SK-N-SH treated with all-trans-retinoic acid at 6 μM for 48 hours (cell line): ENCODE data around the gene JOSD2.

Source experiments
- ATAC-seq: fragments of 200-7000 bp; cut with Tn5 transposase; 3 replicates; pipeline ENCODE4 v1.9.1; 2020; ENCODE audit warnings: mild to moderate bottlenecking, moderate library complexity
- CREB5 ChIP-seq: fragments of 250-450 bp; sonication (Bioruptor Pico); IDR thresholded peaks from 2 replicates; pipeline ENCODE4 v1.5.1; 2020; ENCODE audit warnings: low read depth, mild to moderate bottlenecking, moderate library complexity
- CSDC2 ChIP-seq: fragments of 250-450 bp; sonication (Bioruptor Pico); IDR thresholded peaks from 2 replicates; pipeline ENCODE4 v1.5.0; 2020; ENCODE audit warnings: mild to moderate bottlenecking, moderate library complexity
- ESRRG ChIP-seq: fragments of 250-450 bp; sonication (Bioruptor Pico); IDR thresholded peaks from 2 replicates; pipeline ENCODE4 v1.6.1; 2021; ENCODE audit warnings: mild to moderate bottlenecking
- GLIS3 ChIP-seq: fragments of 250-450 bp; sonication (Bioruptor Pico); IDR thresholded peaks from 2 replicates; pipeline ENCODE4 v1.5.0; 2020; ENCODE audit warnings: mild to moderate bottlenecking, moderate library complexity
- ISL1 ChIP-seq: fragments of 250-450 bp; sonication (Bioruptor Pico); IDR thresholded peaks from 2 replicates; pipeline ENCODE4 v2.1.2; 2022; ENCODE audit warnings: mild to moderate bottlenecking, moderate library complexity
- OSR1 ChIP-seq: fragments of 250-450 bp; sonication (Bioruptor Pico); IDR thresholded peaks from 2 replicates; pipeline ENCODE4 v1.8.0; 2022; ENCODE audit warnings: moderate library complexity, mild to moderate bottlenecking, inconsistent platforms
- PATZ1 ChIP-seq: fragments of 250-450 bp; sonication (Bioruptor Pico); IDR thresholded peaks from 2 replicates; pipeline ENCODE4 v1.8.0; 2020; ENCODE audit warnings: mild to moderate bottlenecking, moderate library complexity, borderline replicate concordance
- POU6F1 ChIP-seq: fragments of 250-450 bp; sonication (Bioruptor Pico); IDR thresholded peaks from 2 replicates; pipeline ENCODE4 v1.8.0; 2021; ENCODE audit warnings: low read depth, mild to moderate bottlenecking, moderate library complexity, borderline replicate concordance
- PPARA ChIP-seq: fragments of 250-450 bp; sonication (Bioruptor Pico); IDR thresholded peaks from 2 replicates; pipeline ENCODE4 v1.5.0; 2020; ENCODE audit warnings: mild to moderate bottlenecking, borderline replicate concordance
- RARB ChIP-seq: fragments of 250-450 bp; sonication (Bioruptor Pico); IDR thresholded peaks from 2 replicates; pipeline ENCODE4 v1.8.0; 2021; ENCODE audit warnings: mild to moderate bottlenecking, moderate library complexity
- SNAI2 ChIP-seq: fragments of 250-450 bp; sonication (Bioruptor Pico); IDR thresholded peaks from 2 replicates; pipeline ENCODE4 v1.5.0; 2020; ENCODE audit warnings: mild to moderate bottlenecking, moderate library complexity
- TCF4 ChIP-seq: fragments of 250-450 bp; sonication (Bioruptor Pico); IDR thresholded peaks from 2 replicates; pipeline ENCODE4 v1.8.0; 2021; ENCODE audit warnings: mild to moderate bottlenecking, moderate library complexity, borderline replicate concordance
- TOX ChIP-seq: fragments of 250-450 bp; sonication (Bioruptor Pico); IDR thresholded peaks from 2 replicates; pipeline ENCODE4 v1.8.0; 2021; ENCODE audit warnings: mild to moderate bottlenecking, moderate library complexity, borderline replicate concordance
- TSHZ2 ChIP-seq: fragments of 250-450 bp; sonication (Bioruptor Pico); IDR thresholded peaks from 2 replicates; pipeline ENCODE4 v1.5.0; 2020; ENCODE audit warnings: mild to moderate bottlenecking, moderate library complexity
- ZC3H10 ChIP-seq: fragments of 250-450 bp; sonication (Bioruptor Pico); IDR thresholded peaks from 2 replicates; pipeline ENCODE4 v1.5.1; 2021; ENCODE audit warnings: mild to moderate bottlenecking, moderate library complexity
- ZFP30 ChIP-seq: fragments of 450-650 bp; formaldehyde crosslinking; IDR thresholded peaks from 2 replicates; pipeline ENCODE4 v1.5.0; 2022; ENCODE audit warnings: mild to moderate bottlenecking, moderate library complexity
- ZNF565 ChIP-seq: fragments of 450-650 bp; formaldehyde crosslinking; conservative IDR thresholded peaks from 2 replicates; pipeline ENCODE4 v1.5.0; 2020; ENCODE audit warnings: low read depth, mild to moderate bottlenecking, moderate library complexity
- ZNF8 ChIP-seq: fragments of 450-650 bp; formaldehyde crosslinking; IDR thresholded peaks from 2 replicates; pipeline ENCODE4 v1.5.0; 2020; ENCODE audit warnings: mild to moderate bottlenecking, moderate library complexity

JOSD2 gene

GRCh38 chr19:50558039-50558438 is 47.0 kb upstream of the JOSD2 start:
- no peak for ATAC-seq
- no peak for TF ChIP-seq TSHZ2
- TF ChIP-seq ZNF565 (CRISPR knock-in tag), result no peak
- no peak for TF ChIP-seq OSR1 (CRISPR knock-in tag)
- no peak for TF ChIP-seq PATZ1 (CRISPR knock-in tag)
- TF ChIP-seq ZNF8, result no peak
- TF ChIP-seq CSDC2 (CRISPR knock-in tag), result no peak
- TF ChIP-seq RARB, result no peak
- TF ChIP-seq GLIS3 (CRISPR knock-in tag), result no peak
- TF ChIP-seq CREB5 (CRISPR knock-in tag), result no peak
- no peak for TF ChIP-seq POU6F1 (CRISPR knock-in tag)
- no peak for TF ChIP-seq ESRRG (CRISPR knock-in tag)
- TF ChIP-seq ZC3H10 (CRISPR knock-in tag), result no peak
- TF ChIP-seq, all 23 proteins: peak for 0

GRCh38 chr19:50557009-50557613 is 46.1 kb upstream of the JOSD2 start:
- ATAC-seq, result no peak
- TF ChIP-seq ZNF8, result no peak
- no peak for TF ChIP-seq TCF4
- no peak for TF ChIP-seq PPARA (CRISPR knock-in tag)
- TF ChIP-seq SNAI2 (CRISPR knock-in tag), result no peak
- TF ChIP-seq ISL1 (CRISPR knock-in tag), result no peak
- TF ChIP-seq POU6F1 (CRISPR knock-in tag), result no peak
- no peak for TF ChIP-seq CREB5 (CRISPR knock-in tag)
- no peak for TF ChIP-seq PATZ1 (CRISPR knock-in tag)
- TF ChIP-seq ESRRG (CRISPR knock-in tag), result no peak
- TF ChIP-seq ZC3H10 (CRISPR knock-in tag), result no peak
- TF ChIP-seq TSHZ2, result no peak
- no peak for TF ChIP-seq CSDC2 (CRISPR knock-in tag)
- no peak for TF ChIP-seq OSR1 (CRISPR knock-in tag)
- TF ChIP-seq ZNF565 (CRISPR knock-in tag), result no peak
- TF ChIP-seq ZFP30 (CRISPR knock-in tag), result no peak
- no peak for TF ChIP-seq GLIS3 (CRISPR knock-in tag)
- no peak for TF ChIP-seq TOX (CRISPR knock-in tag)
